K562 (cell line): ENCODE data around the gene PITPNC1. TPM values are rescaled to one million over a fixed set of nuclear protein-coding genes. Genes with fewer than 3 reads are reported as not detected.
A peak's percentile ranks its signal among the peaks of the same experiment; 100 is the strongest.

Source experiments
- ATAC-seq: fragments of 200-7000 bp; cut with Tn5 transposase; 3 replicates; pipeline ENCODE4 v1.9.1; 2020; ENCODE audit warnings: moderate library complexity
- BruUV-seq: library from RNA; stranded (reverse); fragments of 400-500 nt; replicated peaks from 2 replicates; lab custom pipeline; 2021; lab: Mats Ljungman, UMichigan
- CTCF ChIA-PET: fragments of 300-600 bp; formaldehyde crosslinking; extraction: SDS; loops from one replicate; lab custom pipeline; 2021; ENCODE audit warnings: low intra/inter-chr PET ratio; lab: Yijun Ruan, JAX
- POLR2A ChIA-PET: fragments of 300-600, 350-650 bp; sonication (Branson Sonifier 250); formaldehyde crosslinking; extraction: SDS; loops from one replicate; lab custom pipeline; 2021; ENCODE audit warnings: antibody characterized with exemption, inconsistent platforms; lab: Yijun Ruan, JAX
- DNase-seq, 4 experiments: peaks; one replicate each; pipeline versions ENCODE4 v3.0.0 to v3.0.0-alpha.2; 2011 to 2018; ENCODE audit warnings: low spot score in 3 of 4, mixed read lengths in 3 of 4; ENCODE audit errors: extremely low read depth in 1 of 4
- FAIRE-seq: peaks from 2 replicates; lab custom pipeline; 2011; peaks lifted over from hg19 to GRCh38; lab: Jason Lieb, UNC
- H2AFZ ChIP-seq: 2 replicates; pipeline ENCODE4 v1.6.0; 2011; ENCODE audit warnings: low read depth, low read length, control low read depth, inconsistent platforms
- H3K27ac ChIP-seq: fragments of 200-600 bp; 3 replicates; pipeline ENCODE4 v1.8.0; 2011; ENCODE audit warnings: low read depth, mild to moderate bottlenecking, control low read depth, inconsistent platforms, low read length, moderate library complexity, mixed read lengths; ENCODE audit errors: extremely low read depth
- H3K27me3 ChIP-seq, 2 experiments: fragments of 300-600 bp in 1 of 2; 2 replicates in 1 of 2; 3 replicates in 1 of 2; pipeline versions ENCODE4 v1.6.0 to v1.8.0; 2011; ENCODE audit warnings: inconsistent platforms in 2 of 2, low read length in 2 of 2, mild to moderate bottlenecking in 1 of 2, mixed read lengths in 1 of 2, moderate library complexity in 1 of 2; ENCODE audit not compliant: control insufficient read depth in 2 of 2, insufficient read depth in 2 of 2
- H3K36me3 ChIP-seq: fragments of 300-600 bp; 3 replicates; pipeline ENCODE4 v1.8.0; 2011; ENCODE audit warnings: mild to moderate bottlenecking, low read length, inconsistent platforms; ENCODE audit not compliant: control insufficient read depth, insufficient read depth
- H3K4me1 ChIP-seq, 2 experiments: fragments of 200-600 bp in 1 of 2; replicated peaks in 1 of 2; 2 replicates in 1 of 2; 3 replicates in 1 of 2; pipeline versions ENCODE4 v1.5.1 to v1.8.0; 2011; ENCODE audit warnings: inconsistent platforms in 2 of 2, low read length in 2 of 2, mild to moderate bottlenecking in 1 of 2, mixed read lengths in 1 of 2, moderate library complexity in 1 of 2; ENCODE audit not compliant: control insufficient read depth in 2 of 2, insufficient read depth in 2 of 2
- H3K4me2 ChIP-seq: 2 replicates; pipeline ENCODE4 v1.6.1; 2011; ENCODE audit warnings: low read length, control low read depth, inconsistent platforms, mixed read lengths; ENCODE audit not compliant: insufficient read depth
- H3K4me3 ChIP-seq: fragments of 200-600 bp; sonication (generic), shearing (Covaris generic); 2 replicates; pipeline ENCODE4 v1.5.1; 2016; ENCODE audit warnings: control low read depth, inconsistent platforms
- H3K79me2 ChIP-seq: fragments of 200-600 bp; 3 replicates; pipeline ENCODE4 v1.8.0; 2011; ENCODE audit warnings: low read length, inconsistent platforms; ENCODE audit not compliant: control insufficient read depth, insufficient read depth
- H3K9ac ChIP-seq, 2 experiments: 2 replicates each; pipeline versions ENCODE4 v1.6.0 to v1.6.1; 2011; ENCODE audit warnings: low read depth in 2 of 2, low read length in 2 of 2, control low read depth in 1 of 2, inconsistent platforms in 1 of 2, mild to moderate bottlenecking in 1 of 2, mixed read lengths in 1 of 2; ENCODE audit not compliant: insufficient read depth in 1 of 2
- H3K9me1 ChIP-seq: one replicate; pipeline ENCODE4 v1.6.0; 2011; ENCODE audit warnings: inconsistent platforms, mild to moderate bottlenecking, low read length, moderate library complexity; ENCODE audit not compliant: control insufficient read depth, insufficient read depth
- H3K9me3 ChIP-seq: replicated peaks from 2 replicates; pipeline ENCODE4 v1.5.1; 2011; ENCODE audit warnings: low read depth, low read length, inconsistent platforms; ENCODE audit not compliant: control insufficient read depth, insufficient read depth
- H4K20me1 ChIP-seq: replicated peaks from 2 replicates; pipeline ENCODE4 v1.6.1; 2011; ENCODE audit warnings: low read length, inconsistent platforms, mixed read lengths; ENCODE audit not compliant: control insufficient read depth, insufficient read depth
- ARID1B ChIP-seq: fragments of 450-650 bp; IDR thresholded peaks from 2 replicates; pipeline ENCODE4 v1.6.1; 2016; ENCODE audit warnings: antibody characterized with exemption, mild to moderate bottlenecking, inconsistent platforms
- BHLHE40 ChIP-seq: IDR thresholded peaks from 2 replicates; pipeline ENCODE4 v1.6.1; 2011; ENCODE audit warnings: low read length, improper control_type of control experiment
- CBFA2T3 ChIP-seq: fragments of 450-650 bp; IDR thresholded peaks from 2 replicates; pipeline ENCODE4 v1.6.1; 2017
- CEBPG ChIP-seq, 3 experiments: fragments of 200-800 bp in 1 of 3; sonication (Bioruptor generic) in 1 of 3; sonication (generic) in 1 of 3; formaldehyde crosslinking in 1 of 3; IDR thresholded peaks in 2 of 3; conservative IDR thresholded peaks in 1 of 3; 2 replicates each; pipeline versions ENCODE4 v1.6.1 to v1.8.0; 2016 to 2022; ENCODE audit warnings: missing compliant biosample characterization in 2 of 3, missing genetic modification characterization in 2 of 3, mild to moderate bottlenecking in 1 of 3, missing genetic modification reagents in 1 of 3
- NFE2 ChIP-seq: IDR thresholded peaks from 2 replicates; pipeline ENCODE4 v1.6.1; 2014; ENCODE audit warnings: antibody characterized with exemption, low read depth
- PCBP1 ChIP-seq: fragments of 200-400 bp; formaldehyde crosslinking; IDR thresholded peaks from 2 replicates; pipeline ENCODE4 v1.6.1; 2018; ENCODE audit warnings: mild to moderate bottlenecking, low read depth, low read length; ENCODE audit not compliant: poor library complexity, severe bottlenecking
- POLR2G ChIP-seq: fragments of 200-400 bp; formaldehyde crosslinking; IDR thresholded peaks from 2 replicates; pipeline ENCODE4 v1.6.1; 2017; ENCODE audit warnings: low read depth, mild to moderate bottlenecking, antibody characterized with exemption, low read length, moderate library complexity
- RBFOX2 ChIP-seq: fragments of 200-400 bp; formaldehyde crosslinking; IDR thresholded peaks from 2 replicates; pipeline ENCODE4 v1.6.1; 2017; ENCODE audit warnings: low read depth, mild to moderate bottlenecking, low read length, moderate library complexity
- SMARCA4 ChIP-seq: fragments of 450-650 bp; IDR thresholded peaks from 2 replicates; pipeline ENCODE4 v1.6.1; 2016
- SRSF3 ChIP-seq: fragments of 200-400 bp; formaldehyde crosslinking; IDR thresholded peaks from 2 replicates; pipeline ENCODE4 v1.6.1; 2016; ENCODE audit warnings: mild to moderate bottlenecking, low read length, moderate library complexity; ENCODE audit not compliant: insufficient read depth
- STAT5A ChIP-seq: IDR thresholded peaks from 2 replicates; pipeline ENCODE4 v1.6.1; 2012; ENCODE audit warnings: low read length, inconsistent platforms, borderline replicate concordance
- TAL1 ChIP-seq: fragments of 450-650 bp; IDR thresholded peaks from 2 replicates; pipeline ENCODE4 v1.6.1; 2016; ENCODE audit warnings: mild to moderate bottlenecking
- TBL1XR1 ChIP-seq, 2 experiments: IDR thresholded peaks; 2 replicates each; pipeline ENCODE4 v1.6.1; 2012; ENCODE audit warnings: improper control_type of control experiment in 2 of 2, low read length in 2 of 2, mild to moderate bottlenecking in 1 of 2
- TCF3 ChIP-seq: sonication (generic); formaldehyde crosslinking; IDR thresholded peaks from 2 replicates; pipeline ENCODE4 v1.4.0; 2020; ENCODE audit warnings: mild to moderate bottlenecking, missing genetic modification reagents
- ZNF347 ChIP-seq: fragments of 450-650 bp; formaldehyde crosslinking; IDR thresholded peaks from 2 replicates; pipeline ENCODE4 v1.4.0; 2020; ENCODE audit warnings: low read depth, mild to moderate bottlenecking, moderate library complexity
- WGBS: fragments of 100-300 bp; shearing (Covaris generic); methylation state at CpG from one replicate; pipeline ENCODE4 v1.1.6; 2016; ENCODE audit warnings: low coverage, mixed read lengths; ENCODE audit not compliant: insufficient coverage; ENCODE audit errors: missing lambda C conversion rate; 5-methylcytosine and 5-hydroxymethylcytosine counted together
- in situ Hi-C: fragments of 300-500 bp; cut with MboI; formaldehyde crosslinking; loops from 4 replicates; pipeline ENCODE4 v1.15.0; 2018; ENCODE audit warnings: inconsistent platforms, mixed read lengths
- intact Hi-C: fragments of 100-400 bp; cut with micrococcal nuclease; formaldehyde crosslinking; loops from 2 replicates; pipeline ENCODE4 v1.14.2; 2022
- polyA plus RNA-seq, 8 experiments: library from polyadenylated mRNA; depleted of rRNA in 4 of 8; stranded (reverse) in 5 of 8; unstranded in 3 of 8; fragments of >200 nt; fragmentation: Nextera tagmentation in 2 of 8; fragmentation: Illumina TruSeq in 1 of 8; extraction: Ambion mirVana in 2 of 8; extraction: Trizol in 1 of 8; gene quantifications; 2 replicates each; pipeline versions ENCODE4 v1.2.1 to v1.2.3, GENCODE V29; 2011 to 2014; ENCODE audit warnings: inconsistent platforms in 1 of 8, missing spikeins in 1 of 8
- total RNA-seq, 7 experiments: library from RNA; depleted of rRNA in 6 of 7; stranded (reverse); fragments of >200 nt in 6 of 7; fragmentation: Illumina TruSeq in 2 of 7; extraction: Trizol in 2 of 7; gene quantifications; 2 replicates each; pipeline versions ENCODE4 v1.2.1 to v1.2.3, GENCODE V29; 2011 to 2021; ENCODE audit warnings: low replicate concordance in 1 of 7
- TF ChIP-seq, protein P1 (sequence below): sonication (generic); formaldehyde crosslinking; IDR thresholded peaks from 2 replicates; pipeline ENCODE4 v1.8.1; 2023; ENCODE audit warnings: missing genetic modification reagents, mild to moderate bottlenecking, borderline replicate concordance

Gene PITPNC1
- total and polyA plus RNA-seq, 9 of the 15 experiments (the other 6 are each of a cell fraction or from before 2014, with no cell fraction given): 0.11 to 1.1 (median 0.65) TPM

DNA sequence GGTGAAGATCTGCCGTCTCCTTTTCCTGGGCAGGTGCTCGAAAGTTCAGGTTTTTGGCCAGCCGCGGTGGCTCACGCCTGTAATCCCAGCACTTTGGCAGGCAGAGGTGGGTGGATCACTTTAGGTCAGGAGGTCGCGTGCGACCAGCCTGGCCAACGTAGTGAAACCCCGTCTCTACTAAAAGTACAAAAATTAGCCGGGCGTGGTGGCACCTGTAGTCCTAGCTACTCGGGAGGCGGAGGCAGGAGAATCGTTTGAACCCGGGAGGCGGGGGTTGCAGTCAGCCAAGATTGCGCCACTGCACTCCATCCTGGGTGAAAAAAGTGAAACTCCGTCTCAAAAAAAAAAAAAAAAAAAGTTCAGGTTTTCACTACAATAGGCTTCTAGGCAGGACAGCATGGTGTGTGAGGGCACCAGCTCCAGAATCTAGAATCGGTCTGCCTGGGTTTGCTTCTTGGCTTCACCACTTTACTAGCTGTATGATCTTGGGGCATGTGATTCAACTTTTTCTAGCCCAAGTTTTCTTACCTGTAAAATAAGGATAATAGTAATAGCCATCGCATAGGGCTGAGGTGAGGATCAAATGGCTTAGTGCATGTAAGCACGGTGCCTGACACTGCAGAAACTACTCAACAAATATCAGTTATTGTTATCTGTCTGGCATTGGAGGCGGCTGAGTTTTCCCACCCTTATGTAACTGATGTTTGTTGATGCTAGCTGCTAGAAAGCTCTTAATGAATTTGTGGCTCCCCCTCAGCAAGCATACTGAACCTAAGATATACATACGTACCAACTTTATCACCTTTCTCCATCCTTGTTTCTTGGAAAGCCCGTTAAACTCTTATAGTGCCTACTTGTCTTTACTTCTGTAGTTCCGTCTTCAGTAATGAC is 12.0 kb upstream of the PITPNC1 start:
- peak overlapping the region; percentile 97 to 98 for H3K9ac ChIP-seq
- POLR2A ChIA-PET: interaction anchor here (0.7 to 2.2 kb wide), 7 partner anchors 8 to 353 kb away, joined by 3 to 15 read pairs (median 3); partner anchors contain the start of gene NOL11
- peak overlapping the region; percentile 99 for H3K4me2 ChIP-seq
- H2AFZ ChIP-seq: no peak overlapping the region
- ATAC-seq: peak; percentile 43
- peak overlapping the region; percentile 94 for H3K27ac ChIP-seq
- H3K4me1 ChIP-seq: peaks cover 16 to 17% of the 10 kb centered on the region in 2 experiments; a peak in 4 of 5 replicates
- peaks cover 4% of the 10 kb centered on the region for H3K9me1 ChIP-seq
- CTCF ChIA-PET: interaction anchor here (0.8 kb wide), 1 partner anchor 9 kb away, joined by 3 read pairs; no protein-coding TSS in a partner anchor
- no TSS peak for BruUV-seq
- in situ Hi-C loops (no loop called here), intact Hi-C loops (no loop called here)
- no peaks in the 10 kb centered on the region for H3K27me3 ChIP-seq
- FAIRE-seq: peak; percentile 49
- 5% methylated on average over 26 of the region's 26 CpGs for WGBS
- no peaks in the 10 kb centered on the region for H3K9me3 ChIP-seq
- H3K79me2 ChIP-seq: peaks cover 64% of the 10 kb centered on the region
- peak overlapping the region; percentile 92 for H3K4me3 ChIP-seq
- H4K20me1 ChIP-seq: peaks cover 43% of the 10 kb centered on the region
- DNase-seq: peak in 2 of 4 experiments; percentile 11 to 41
- H3K36me3 ChIP-seq: peaks cover 50% of the 10 kb centered on the region
- TF ChIP-seq CEBPG (CRISPR knock-in tag; IDR thresholded peaks at IDR 0.05) (0 out of 2 replicates have a peak, but pooled peaks have one; percentile 28), CEBPG (tag; conservative IDR thresholded peaks at IDR 0.05 in 1 of 2, IDR thresholded peaks at IDR 0.05 in 1 of 2) (peak in 1 of 2 experiments; percentile 59; a peak in 2 of 4 replicates), SRSF3 (no peak), POLR2G (0 out of 2 replicates have a peak, but pooled peaks have one; percentile 24), CBFA2T3 (peak; percentile 48; the same call in 1 of the 2 replicates), TBL1XR1 (IDR thresholded peaks at IDR 0.05; ENCODE audit: low read length in 2 of 2) (0 out of 4 replicates have a peak, but pooled peaks of 1 of the 2 experiments have one; percentile 29), NFE2 (peak; percentile 23; the same call in 1 of the 2 replicates), RBFOX2 (peak; percentile 65), TAL1 (peak; percentile 23; the same call in 1 of the 2 replicates), ARID1B (peak; percentile 51; the same call in 1 of the 2 replicates), BHLHE40 (0 out of 2 replicates have a peak, but pooled peaks have one; percentile 12), STAT5A (peak; percentile 49), ZNF347 (CRISPR knock-in tag) (no peak), SMARCA4 (0 out of 2 replicates have a peak, but pooled peaks have one; percentile 14), PCBP1 (no peak), TCF3 (CRISPR knock-in tag) (peak; percentile 44)
- TF ChIP-seq, protein P1, sequence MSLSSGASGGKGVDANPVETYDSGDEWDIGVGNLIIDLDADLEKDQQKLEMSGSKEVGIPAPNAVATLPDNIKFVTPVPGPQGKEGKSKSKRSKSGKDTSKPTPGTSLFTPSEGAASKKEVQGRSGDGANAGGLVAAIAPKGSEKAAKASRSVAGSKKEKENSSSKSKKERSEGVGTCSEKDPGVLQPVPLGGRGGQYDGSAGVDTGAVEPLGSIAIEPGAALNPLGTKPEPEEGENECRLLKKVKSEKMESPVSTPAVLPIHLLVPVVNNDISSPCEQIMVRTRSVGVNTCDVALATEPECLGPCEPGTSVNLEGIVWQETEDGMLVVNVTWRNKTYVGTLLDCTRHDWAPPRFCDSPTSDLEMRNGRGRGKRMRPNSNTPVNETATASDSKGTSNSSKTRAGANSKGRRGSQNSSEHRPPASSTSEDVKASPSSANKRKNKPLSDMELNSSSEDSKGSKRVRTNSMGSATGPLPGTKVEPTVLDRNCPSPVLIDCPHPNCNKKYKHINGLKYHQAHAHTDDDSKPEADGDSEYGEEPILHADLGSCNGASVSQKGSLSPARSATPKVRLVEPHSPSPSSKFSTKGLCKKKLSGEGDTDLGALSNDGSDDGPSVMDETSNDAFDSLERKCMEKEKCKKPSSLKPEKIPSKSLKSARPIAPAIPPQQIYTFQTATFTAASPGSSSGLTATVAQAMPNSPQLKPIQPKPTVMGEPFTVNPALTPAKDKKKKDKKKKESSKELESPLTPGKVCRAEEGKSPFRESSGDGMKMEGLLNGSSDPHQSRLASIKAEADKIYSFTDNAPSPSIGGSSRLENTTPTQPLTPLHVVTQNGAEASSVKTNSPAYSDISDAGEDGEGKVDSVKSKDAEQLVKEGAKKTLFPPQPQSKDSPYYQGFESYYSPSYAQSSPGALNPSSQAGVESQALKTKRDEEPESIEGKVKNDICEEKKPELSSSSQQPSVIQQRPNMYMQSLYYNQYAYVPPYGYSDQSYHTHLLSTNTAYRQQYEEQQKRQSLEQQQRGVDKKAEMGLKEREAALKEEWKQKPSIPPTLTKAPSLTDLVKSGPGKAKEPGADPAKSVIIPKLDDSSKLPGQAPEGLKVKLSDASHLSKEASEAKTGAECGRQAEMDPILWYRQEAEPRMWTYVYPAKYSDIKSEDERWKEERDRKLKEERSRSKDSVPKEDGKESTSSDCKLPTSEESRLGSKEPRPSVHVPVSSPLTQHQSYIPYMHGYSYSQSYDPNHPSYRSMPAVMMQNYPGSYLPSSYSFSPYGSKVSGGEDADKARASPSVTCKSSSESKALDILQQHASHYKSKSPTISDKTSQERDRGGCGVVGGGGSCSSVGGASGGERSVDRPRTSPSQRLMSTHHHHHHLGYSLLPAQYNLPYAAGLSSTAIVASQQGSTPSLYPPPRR (CRISPR knock-in tag): no peak
